Measurements from ENCODE around the gene STK10.

Gene STK10

DNA sequence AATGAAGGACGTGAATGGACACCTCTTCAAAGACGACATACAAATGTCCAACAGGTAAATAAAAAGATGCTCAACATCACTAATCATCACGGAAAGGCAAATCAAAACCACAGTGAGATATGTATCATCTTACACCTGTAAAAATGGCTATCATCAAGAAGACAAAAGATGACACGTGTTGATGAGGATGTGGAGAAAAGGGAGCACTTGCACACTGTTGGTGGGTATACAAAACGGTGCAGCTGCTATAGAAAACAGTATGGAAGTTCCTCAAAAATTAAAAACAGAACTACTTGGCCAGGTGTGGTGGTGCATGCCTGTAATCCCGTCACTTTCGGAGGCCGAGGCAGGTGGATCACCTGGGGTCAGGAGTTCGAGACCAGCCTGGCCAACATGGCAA lies 47.9 kb downstream of the STK10 start:
- Histone ChIP-seq H3K36me3 (ENCODE audit: control insufficient read depth, insufficient read depth, low read length) (no peaks in the 10 kb centered on the region), H3K4me3 (ENCODE audit: low read depth, low read length) (no peak overlapping the region), H3K4me1 (ENCODE audit: control insufficient read depth, insufficient read depth, low read length) (peaks cover 16% of the 10 kb centered on the region; the same call in 1 of the 2 replicates), H3K27me3 (ENCODE audit: control insufficient read depth, insufficient read depth, low read length) (no peaks in the 10 kb centered on the region), H3K27ac (ENCODE audit: low read depth, low read length) (no peak overlapping the region), H3K9me3 (ENCODE audit: control insufficient read depth, insufficient read depth, low read depth, low read length) (peaks cover 2% of the 10 kb centered on the region; the same call in 1 of the 2 replicates), H3K9ac (ENCODE audit: low read length) (no peak overlapping the region)

DNA sequence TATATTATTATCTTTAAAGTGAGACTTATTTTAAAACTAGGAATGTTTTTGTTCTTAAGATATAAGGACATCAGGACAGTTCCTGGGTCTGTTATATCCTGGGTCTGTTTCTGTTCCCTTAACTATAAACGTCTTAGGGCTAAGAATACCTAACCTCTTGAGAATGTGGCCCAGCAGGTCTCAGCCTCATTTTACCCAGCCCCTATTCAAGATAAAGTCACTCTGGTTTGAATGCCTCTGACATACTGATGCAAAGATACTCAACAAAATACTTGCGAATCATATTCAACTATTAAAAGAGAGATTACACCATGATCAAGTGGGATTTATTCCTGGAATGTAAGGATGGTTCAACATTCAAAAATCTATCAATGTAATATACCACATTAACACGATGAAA lies 51.0 kb downstream of the STK10 start:
- Histone ChIP-seq H3K36me3 (ENCODE audit: control insufficient read depth, insufficient read depth, low read length) (no peaks in the 10 kb centered on the region), H3K4me3 (ENCODE audit: low read depth, low read length) (no peak overlapping the region), H3K9me3 (ENCODE audit: control insufficient read depth, insufficient read depth, low read depth, low read length) (peaks cover 2% of the 10 kb centered on the region; the same call in 1 of the 2 replicates), H3K9ac (ENCODE audit: low read length) (no peak overlapping the region), H3K4me1 (ENCODE audit: control insufficient read depth, insufficient read depth, low read length) (no peaks in the 10 kb centered on the region; the same call in 1 of the 2 replicates), H3K27me3 (ENCODE audit: control insufficient read depth, insufficient read depth, low read length) (no peaks in the 10 kb centered on the region), H3K27ac (ENCODE audit: low read depth, low read length) (no peak overlapping the region)

DNA sequence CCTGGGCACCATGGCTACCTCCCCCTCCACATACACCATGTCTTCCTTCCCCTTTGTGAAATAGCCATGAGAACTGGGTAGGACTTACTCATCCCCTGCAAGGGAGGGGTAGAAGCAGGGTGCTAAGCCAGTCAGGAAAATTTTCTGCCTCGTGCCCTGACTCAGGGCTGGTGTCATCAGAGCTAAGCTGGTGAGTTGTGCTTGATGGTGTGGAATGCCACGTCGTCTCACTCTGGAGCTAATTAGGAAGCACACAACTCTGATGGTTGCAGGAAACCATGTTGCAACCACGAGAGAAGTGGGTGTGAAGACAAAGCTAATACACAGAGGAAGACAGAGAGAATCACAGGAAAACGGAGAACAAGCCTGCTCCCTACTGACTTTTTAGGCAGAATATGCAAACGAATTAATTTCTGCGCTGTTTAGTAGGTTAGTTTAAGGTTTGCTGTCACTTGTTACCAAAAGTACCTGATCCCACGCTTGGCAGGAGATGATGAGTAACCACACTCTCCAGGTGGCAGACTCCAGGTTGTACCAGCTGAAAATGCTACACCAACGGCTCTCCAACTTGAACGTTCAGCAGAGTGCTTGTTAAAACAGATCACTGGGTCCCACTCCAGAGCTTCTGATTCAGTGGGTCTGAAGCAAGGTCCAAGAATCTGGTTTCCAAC lies 54.5 kb downstream of the STK10 start:
- H3K27ac ChIP-seq (ENCODE audit: low read depth, low read length), result no peak overlapping the region

DNA sequence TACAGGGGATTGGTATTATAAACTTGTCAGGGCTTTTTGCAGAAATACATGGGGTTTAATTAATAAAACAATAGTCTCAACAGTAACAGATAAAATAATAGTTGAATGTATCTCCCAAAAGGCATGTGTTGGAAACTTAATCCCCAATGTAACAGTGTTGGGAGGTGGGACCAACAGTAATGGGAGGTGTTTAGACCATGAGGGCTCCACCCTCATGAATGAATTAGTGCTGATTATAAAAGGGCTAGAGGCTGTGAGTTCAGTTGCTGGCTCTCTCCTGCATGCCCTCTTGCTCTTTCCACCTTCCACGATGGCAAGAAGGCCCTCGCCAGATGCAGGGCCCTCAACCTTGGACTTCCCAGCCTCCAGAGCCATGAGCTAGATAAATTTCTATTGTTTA lies 56.3 kb downstream of the STK10 start:
- Histone ChIP-seq H3K9me3 (ENCODE audit: control insufficient read depth, insufficient read depth, low read depth, low read length) (peaks cover 2% of the 10 kb centered on the region; the same call in 1 of the 2 replicates), H3K27me3 (ENCODE audit: control insufficient read depth, insufficient read depth, low read length) (no peaks in the 10 kb centered on the region), H3K36me3 (ENCODE audit: control insufficient read depth, insufficient read depth, low read length) (peaks cover 1% of the 10 kb centered on the region; the same call in 1 of the 2 replicates), H3K4me3 (ENCODE audit: low read depth, low read length) (no peak overlapping the region), H3K4me1 (ENCODE audit: control insufficient read depth, insufficient read depth, low read length) (no peaks in the 10 kb centered on the region), H3K9ac (ENCODE audit: low read length) (no peak overlapping the region), H3K27ac (ENCODE audit: low read depth, low read length) (no peak overlapping the region)

More for the DNA sequence above, 54.5 kb downstream of the STK10 start:
- Histone ChIP-seq H3K9ac (ENCODE audit: low read length) (no peak overlapping the region), H3K36me3 (ENCODE audit: control insufficient read depth, insufficient read depth, low read length) (no peaks in the 10 kb centered on the region; the same call in 1 of the 2 replicates), H3K4me3 (ENCODE audit: low read depth, low read length) (no peak overlapping the region), H3K9me3 (ENCODE audit: control insufficient read depth, insufficient read depth, low read depth, low read length) (peaks cover 2% of the 10 kb centered on the region; the same call in 1 of the 2 replicates), H3K27me3 (ENCODE audit: control insufficient read depth, insufficient read depth, low read length) (no peaks in the 10 kb centered on the region), H3K4me1 (ENCODE audit: control insufficient read depth, insufficient read depth, low read length) (no peaks in the 10 kb centered on the region)

DNA sequence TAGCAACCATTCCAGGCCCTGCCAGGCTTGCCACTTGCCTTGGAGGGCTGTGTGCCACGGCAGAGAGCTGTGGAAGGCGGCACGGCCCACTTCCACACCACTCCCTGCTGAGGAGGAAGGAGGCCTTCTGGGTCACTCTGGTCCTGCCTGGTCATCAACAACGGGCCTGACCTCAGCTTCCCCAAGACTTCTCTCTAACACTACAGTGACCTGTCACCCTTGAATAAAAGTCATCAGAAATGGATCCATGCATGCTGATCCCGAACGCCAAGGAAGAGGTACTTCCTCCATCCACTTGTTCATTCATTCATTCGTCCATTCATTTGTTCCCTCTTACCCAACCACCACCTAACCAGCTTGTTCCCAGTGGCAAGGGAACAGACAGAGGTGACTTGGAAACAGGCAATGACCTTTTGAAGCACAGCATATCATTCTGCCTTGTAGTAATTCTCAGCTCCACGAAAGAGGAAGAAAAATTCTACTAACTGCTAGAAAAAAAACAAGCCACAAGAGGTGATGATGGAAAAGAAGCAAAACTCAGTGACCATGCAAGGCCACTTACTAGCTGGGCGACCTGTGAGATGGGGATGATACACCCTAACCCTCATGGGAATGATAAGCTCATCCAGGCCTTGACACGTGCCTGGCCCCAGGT lies 58.6 kb downstream of the STK10 start:
- Histone ChIP-seq H3K36me3 (ENCODE audit: control insufficient read depth, insufficient read depth, low read length) (peaks cover 3% of the 10 kb centered on the region; the same call in 1 of the 2 replicates), H3K27me3 (ENCODE audit: control insufficient read depth, insufficient read depth, low read length) (no peaks in the 10 kb centered on the region)

DNA sequence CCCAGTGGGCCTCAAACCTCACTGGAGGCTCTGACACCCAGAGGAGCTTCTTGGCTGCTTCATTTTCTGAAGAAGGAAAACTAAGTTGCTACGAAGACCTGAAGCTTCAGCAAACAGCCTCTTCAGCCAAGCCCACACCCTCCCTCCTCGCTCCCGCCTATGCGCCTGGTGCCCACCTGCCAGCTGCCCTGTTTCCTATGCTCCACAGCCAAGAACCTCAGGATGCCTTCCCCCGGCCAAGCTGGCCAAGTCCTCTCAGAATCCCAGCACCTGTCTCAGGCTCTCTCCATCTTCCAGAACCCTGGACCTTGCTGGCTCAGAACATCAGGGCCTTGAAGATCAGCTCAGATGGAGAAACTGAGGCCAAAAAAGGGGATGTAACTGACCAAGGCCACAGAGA lies 60.4 kb downstream of the STK10 start:
- Histone ChIP-seq H3K9ac (ENCODE audit: low read length) (no peak overlapping the region), H3K27ac (ENCODE audit: low read depth, low read length) (no peak overlapping the region), H3K9me3 (ENCODE audit: control insufficient read depth, insufficient read depth, low read depth, low read length) (no peaks in the 10 kb centered on the region), H3K36me3 (ENCODE audit: control insufficient read depth, insufficient read depth, low read length) (peaks cover 3% of the 10 kb centered on the region; the same call in 1 of the 2 replicates), H3K4me3 (ENCODE audit: low read depth, low read length) (no peak overlapping the region), H3K4me1 (ENCODE audit: control insufficient read depth, insufficient read depth, low read length) (no peaks in the 10 kb centered on the region), H3K27me3 (ENCODE audit: control insufficient read depth, insufficient read depth, low read length) (no peaks in the 10 kb centered on the region)

More for the DNA sequence above, 58.6 kb downstream of the STK10 start:
- H3K9ac ChIP-seq (ENCODE audit: low read length), result no peak overlapping the region
- no peak overlapping the region for H3K4me3 ChIP-seq (ENCODE audit: low read depth, low read length)
- no peak overlapping the region for H3K27ac ChIP-seq (ENCODE audit: low read depth, low read length)
- no peaks in the 10 kb centered on the region for H3K4me1 ChIP-seq (ENCODE audit: control insufficient read depth, insufficient read depth, low read length)
- H3K9me3 ChIP-seq (ENCODE audit: control insufficient read depth, insufficient read depth, low read depth, low read length), result no peaks in the 10 kb centered on the region

DNA sequence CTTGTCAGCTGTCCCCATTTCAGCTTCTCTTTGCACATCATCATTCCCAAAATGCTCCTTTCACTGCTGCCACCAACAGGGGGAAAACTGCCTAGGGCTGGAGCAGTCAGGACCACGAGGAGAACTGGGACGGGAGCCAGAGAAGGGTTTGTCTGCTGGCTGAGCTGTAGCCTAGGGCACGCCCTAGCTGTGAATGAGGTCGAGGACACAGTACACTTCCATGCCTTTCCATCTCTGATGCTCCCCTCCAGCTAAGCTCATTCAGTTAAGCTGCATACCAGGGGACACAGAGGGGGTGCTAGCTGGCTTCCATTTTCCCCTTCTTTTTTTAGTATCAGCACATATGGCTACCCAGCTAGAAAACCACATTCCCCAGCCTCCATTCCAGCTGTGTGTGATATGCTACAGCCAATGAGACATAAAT lies 64.7 kb downstream of the STK10 start:
- Histone ChIP-seq H3K9me3 (ENCODE audit: control insufficient read depth, insufficient read depth, low read depth, low read length) (no peaks in the 10 kb centered on the region), H3K4me3 (ENCODE audit: low read depth, low read length) (no peak overlapping the region), H3K27ac (ENCODE audit: low read depth, low read length) (no peak overlapping the region), H3K4me1 (ENCODE audit: control insufficient read depth, insufficient read depth, low read length) (peaks cover 4% of the 10 kb centered on the region; the same call in 1 of the 2 replicates), H3K27me3 (ENCODE audit: control insufficient read depth, insufficient read depth, low read length) (no peaks in the 10 kb centered on the region), H3K9ac (ENCODE audit: low read length) (no peak overlapping the region), H3K36me3 (ENCODE audit: control insufficient read depth, insufficient read depth, low read length) (0 out of 2 replicates have a peak, but pooled peaks cover 3% of the 10 kb centered on the region)

DNA sequence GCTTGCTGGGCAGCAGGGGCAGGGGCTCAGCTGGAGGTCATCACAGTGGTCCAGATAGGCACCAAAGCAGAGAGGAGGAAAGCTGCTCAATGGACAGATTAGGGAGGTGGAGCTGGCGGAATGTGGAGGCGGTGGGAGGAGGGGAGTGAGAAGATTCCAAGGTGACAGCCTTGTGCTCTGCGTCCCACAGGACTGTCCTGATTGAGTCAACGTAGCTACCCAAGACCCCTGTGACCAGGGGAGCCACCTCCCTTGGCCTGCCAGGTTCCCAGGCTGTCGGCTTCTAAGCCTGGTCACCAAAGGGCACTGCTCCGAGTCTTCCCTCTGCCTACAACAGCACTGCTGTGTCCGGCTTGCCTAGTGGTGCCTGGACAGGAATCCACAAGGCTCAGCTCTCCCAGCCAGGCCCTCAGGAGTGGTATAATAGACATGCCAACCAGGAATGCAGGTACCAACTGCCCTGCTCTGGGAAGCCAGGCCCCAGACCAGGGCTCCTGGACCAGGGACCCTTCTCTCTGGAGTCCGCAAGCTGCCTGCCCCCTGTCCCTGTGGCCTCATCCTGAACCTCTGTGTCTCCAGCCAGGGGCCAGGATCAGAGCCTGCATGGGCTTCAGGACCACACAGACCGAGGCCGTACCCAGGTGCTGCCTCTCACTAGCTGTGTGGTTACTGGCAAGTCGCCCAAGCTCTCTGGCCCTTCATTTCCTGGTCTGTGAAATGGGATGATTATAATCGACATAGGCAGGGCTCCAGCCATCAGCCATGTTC lies 67.9 kb downstream of the STK10 start:
- no peak overlapping the region for H3K27ac ChIP-seq (ENCODE audit: low read depth, low read length)
- H3K36me3 ChIP-seq (ENCODE audit: control insufficient read depth, insufficient read depth, low read length), result peaks cover 7% of the 10 kb centered on the region
- H3K9me3 ChIP-seq (ENCODE audit: control insufficient read depth, insufficient read depth, low read depth, low read length), result no peaks in the 10 kb centered on the region
- H3K9ac ChIP-seq (ENCODE audit: low read length), result no peak overlapping the region
- no peaks in the 10 kb centered on the region for H3K27me3 ChIP-seq (ENCODE audit: control insufficient read depth, insufficient read depth, low read length)
- H3K4me3 ChIP-seq (ENCODE audit: low read depth, low read length), result no peak overlapping the region
- peaks cover 4% of the 10 kb centered on the region; the same call in 1 of the 2 replicates for H3K4me1 ChIP-seq (ENCODE audit: control insufficient read depth, insufficient read depth, low read length)

DNA sequence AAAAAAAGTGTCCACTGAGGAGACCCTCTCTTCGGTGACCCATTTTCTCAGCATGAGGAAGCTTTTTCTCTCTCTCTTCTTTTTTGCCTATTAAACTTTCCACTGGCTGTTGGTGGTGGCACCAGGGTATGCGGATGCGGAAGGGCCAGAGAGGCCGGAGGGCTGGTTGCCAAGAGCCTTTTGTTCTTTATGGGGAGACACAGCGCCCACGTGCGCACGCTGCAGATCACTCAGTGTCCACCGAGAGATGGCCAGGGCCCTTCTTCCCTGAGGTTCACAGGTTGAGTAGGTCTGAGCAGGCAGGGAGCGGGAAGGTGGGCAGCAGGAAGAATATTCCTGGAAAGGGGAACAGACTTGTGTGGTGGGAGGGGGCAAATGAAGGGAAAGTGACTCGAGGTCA lies 69.1 kb downstream of the STK10 start:
- H3K4me1 ChIP-seq (ENCODE audit: control insufficient read depth, insufficient read depth, low read length), result peaks cover 4% of the 10 kb centered on the region; the same call in 1 of the 2 replicates
- H3K27ac ChIP-seq (ENCODE audit: low read depth, low read length), result no peak overlapping the region

DNA sequence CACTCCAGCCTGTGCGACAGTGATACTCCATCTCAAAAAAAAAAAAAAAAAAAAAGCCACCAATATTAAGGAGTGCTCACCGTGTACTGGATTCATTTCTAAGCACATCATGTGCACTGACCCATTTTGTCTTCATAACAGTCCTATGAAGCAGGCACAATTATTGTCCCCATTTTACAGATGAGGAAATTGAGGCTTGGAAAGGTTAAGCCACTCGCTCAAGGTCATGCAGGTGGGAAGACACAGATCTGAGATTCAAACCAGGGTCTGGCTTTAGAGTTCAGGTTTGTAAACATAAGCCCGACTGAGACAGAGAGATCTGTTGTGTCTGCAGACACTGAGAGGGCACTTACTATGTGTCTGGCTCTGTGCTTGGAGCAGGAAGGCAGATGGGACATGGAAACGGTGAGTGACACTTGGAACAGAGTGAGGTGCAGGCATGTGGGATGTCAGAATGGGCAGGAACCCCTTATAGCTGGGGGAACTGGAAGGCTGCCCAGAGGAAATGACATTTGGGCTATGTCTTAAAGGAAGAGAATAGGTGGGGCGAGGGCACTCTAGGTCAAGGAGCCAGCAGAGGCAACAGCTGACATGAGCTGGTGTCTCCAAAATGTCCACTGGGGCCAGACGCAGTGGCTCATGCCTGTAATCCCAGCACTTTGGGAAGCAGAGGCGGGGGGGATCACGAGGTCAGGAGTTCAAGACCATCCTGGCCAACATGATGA lies 69.9 kb downstream of the STK10 start:
- Histone ChIP-seq H3K27me3 (ENCODE audit: control insufficient read depth, insufficient read depth, low read length) (no peaks in the 10 kb centered on the region), H3K36me3 (ENCODE audit: control insufficient read depth, insufficient read depth, low read length) (peaks cover 8% of the 10 kb centered on the region), H3K27ac (ENCODE audit: low read depth, low read length) (no peak overlapping the region), H3K9ac (ENCODE audit: low read length) (no peak overlapping the region), H3K9me3 (ENCODE audit: control insufficient read depth, insufficient read depth, low read depth, low read length) (no peaks in the 10 kb centered on the region), H3K4me1 (ENCODE audit: control insufficient read depth, insufficient read depth, low read length) (peaks cover 4% of the 10 kb centered on the region; the same call in 1 of the 2 replicates), H3K4me3 (ENCODE audit: low read depth, low read length) (no peak overlapping the region)

More for the DNA sequence above, 69.1 kb downstream of the STK10 start:
- no peaks in the 10 kb centered on the region for H3K9me3 ChIP-seq (ENCODE audit: control insufficient read depth, insufficient read depth, low read depth, low read length)
- no peaks in the 10 kb centered on the region for H3K27me3 ChIP-seq (ENCODE audit: control insufficient read depth, insufficient read depth, low read length)
- no peak overlapping the region for H3K9ac ChIP-seq (ENCODE audit: low read length)
- H3K36me3 ChIP-seq (ENCODE audit: control insufficient read depth, insufficient read depth, low read length), result peaks cover 8% of the 10 kb centered on the region
- H3K4me3 ChIP-seq (ENCODE audit: low read depth, low read length), result no peak overlapping the region
